ENCODE data around the gene SIDT1. TPM values are rescaled to one million over a fixed set of nuclear protein-coding genes. Genes with fewer than 3 reads are reported as not detected.

Gene SIDT1
- total RNA-seq = 10 to 100 TPM; 19.0 to 19.7 TPM

GRCh38 chr3:113531826-113532697, at the start of gene SIDT1:
Gene SIDT1, plus strand, starts transcription at chr3:113532555. Its CDS starts 467 bp downstream, at chr3:113533022.
- POLR2A ChIA-PET = interaction anchor here (0.6 to 1.0 kb wide), 3 partner anchors 16 to 46 kb away, joined by 3 to 5 read pairs (median 4); partner anchors contain the start of gene SPICE1
- intact Hi-C loops (cut with DNase I, micrococcal nuclease) = loop anchor here (1.0 to 5.0 kb wide), 9 partner anchors 17 to 1615 kb away; partner anchors contain the start of genes NAA50 (in 2 of the 2), SPICE1 (in 2 of the 2), ATP6V1A (in 1 of the 2) and USF3 (in 1 of the 2)
- CTCF ChIA-PET = interaction anchor here (1.0 to 3.2 kb wide), 3 partner anchors 16 to 45 kb away, joined by 3 to 12 read pairs (median 5); no protein-coding TSS in a partner anchor

GRCh38 chr3:113485161-113485609, 47.2 kb upstream of the SIDT1 start:
- ChIA-PET POLR2A (no interaction called here), CTCF (interaction anchor here (1.1 to 2.1 kb wide), 3 partner anchors 8 to 92 kb away, joined by 4 to 10 read pairs (median 7); no protein-coding TSS in a partner anchor)
- no peak overlapping the region for H3K27ac Mint-ChIP-seq
- no peaks in the 10 kb centered on the region for H3K27me3 Mint-ChIP-seq
- DNase-seq = peak; percentile 24
- intact Hi-C loops (cut with DNase I, micrococcal nuclease) = no loop called here
- no peaks in the 10 kb centered on the region for H3K9me3 Mint-ChIP-seq (ENCODE audit: low read depth)
- peaks cover 17% of the 10 kb centered on the region for H3K36me3 Mint-ChIP-seq (ENCODE audit: low read depth)
- peaks cover 10% of the 10 kb centered on the region for H3K4me1 Mint-ChIP-seq
- H3K4me3 Mint-ChIP-seq = no peak overlapping the region
- peak; percentile 30 for ATAC-seq

More at GRCh38 chr3:113531826-113532697, at the start of gene SIDT1:
- Mint-ChIP-seq H3K36me3 (ENCODE audit: low read depth) (peaks cover 13% of the 10 kb centered on the region), H3K27ac (peak within 1 kb of the TSS; percentile 96), H3K9me3 (ENCODE audit: low read depth) (no peaks in the 10 kb centered on the region), H3K27me3 (no peaks in the 10 kb centered on the region), H3K4me3 (peak within 1 kb of the TSS; percentile 89), H3K4me1 (peaks cover 49% of the 10 kb centered on the region)
- peak; percentile 85 for DNase-seq
- ATAC-seq = peak; percentile 78

- Mint-ChIP-seq H3K36me3 (ENCODE audit: low read depth) (peaks cover 22% of the 10 kb centered on the region), H3K27me3 (no peaks in the 10 kb centered on the region), H3K4me1 (no peaks in the 10 kb centered on the region), H3K4me3 (no peak overlapping the region), H3K27ac (no peak overlapping the region), H3K9me3 (ENCODE audit: low read depth) (no peaks in the 10 kb centered on the region)
- DNase-seq (peak; percentile 52), ATAC-seq (peak; percentile 66)
- ChIA-PET CTCF (interaction anchor here (0.9 to 5.0 kb wide), 7 partner anchors 9 to 110 kb away, joined by 3 to 67 read pairs (median 4); no protein-coding TSS in a partner anchor), POLR2A (no interaction called here)
- intact Hi-C loops (cut with DNase I, micrococcal nuclease) = loop anchor here (1.0 to 10.0 kb wide), 6 partner anchors 38 to 440 kb away; partner anchors contain the start of gene SIDT1 (in 1 of the 2)
Observed at GRCh38 chr3:113495035-113495434, 37.3 kb upstream of the SIDT1 start.

GRCh38 chr3:113496924-113497323, 35.4 kb upstream of the SIDT1 start:
- ChIA-PET POLR2A (interaction anchor here (0.5 kb wide), 1 partner anchor 38 kb away, joined by 5 read pairs; no protein-coding TSS in a partner anchor), CTCF (interaction anchor here (0.6 to 5.0 kb wide), 9 partner anchors 9 to 81 kb away, joined by 3 to 67 read pairs (median 4); partner anchors contain the start of gene SPICE1)
- no peak for ATAC-seq
- intact Hi-C loops (cut with DNase I, micrococcal nuclease) = loop anchor here in 1 of 2 experiments (10.0 kb wide), 1 partner anchor 442 kb away; no protein-coding TSS in a partner anchor
- peaks cover 5% of the 10 kb centered on the region for H3K4me1 Mint-ChIP-seq
- DNase-seq = no peak
- no peak overlapping the region for H3K27ac Mint-ChIP-seq
- H3K4me3 Mint-ChIP-seq = no peak overlapping the region
- H3K27me3 Mint-ChIP-seq = no peaks in the 10 kb centered on the region
- H3K9me3 Mint-ChIP-seq (ENCODE audit: low read depth) = no peaks in the 10 kb centered on the region
- H3K36me3 Mint-ChIP-seq (ENCODE audit: low read depth) = peaks cover 17% of the 10 kb centered on the region

GRCh38 chr3:113498221-113499005, 33.9 kb upstream of the SIDT1 start:
- H3K27me3 Mint-ChIP-seq = no peaks in the 10 kb centered on the region
- POLR2A ChIA-PET = no interaction called here
- H3K4me1 Mint-ChIP-seq = peaks cover 5% of the 10 kb centered on the region
- H3K4me3 Mint-ChIP-seq = no peak overlapping the region
- no peak for ATAC-seq
- DNase-seq = no peak
- no peaks in the 10 kb centered on the region for H3K9me3 Mint-ChIP-seq (ENCODE audit: low read depth)
- intact Hi-C loops (cut with DNase I, micrococcal nuclease) = loop anchor here in 1 of 2 experiments (10.0 kb wide), 1 partner anchor 444 kb away; no protein-coding TSS in a partner anchor
- CTCF ChIA-PET = interaction anchor here (0.7 to 5.0 kb wide), 7 partner anchors 9 to 131 kb away, joined by 3 to 67 read pairs (median 3); partner anchors contain the start of gene SPICE1
- peaks cover 15% of the 10 kb centered on the region for H3K36me3 Mint-ChIP-seq (ENCODE audit: low read depth)
- no peak overlapping the region for H3K27ac Mint-ChIP-seq

GRCh38 chr3:113499081-113499480, 33.3 kb upstream of the SIDT1 start:
- Mint-ChIP-seq H3K4me3 (no peak overlapping the region), H3K27me3 (no peaks in the 10 kb centered on the region), H3K4me1 (peaks cover 5% of the 10 kb centered on the region), H3K36me3 (ENCODE audit: low read depth) (peaks cover 15% of the 10 kb centered on the region), H3K27ac (no peak overlapping the region), H3K9me3 (ENCODE audit: low read depth) (no peaks in the 10 kb centered on the region)
- CTCF ChIA-PET = interaction anchor here (0.7 to 5.0 kb wide), 8 partner anchors 8 to 130 kb away, joined by 3 to 67 read pairs (median 3); partner anchors contain the start of gene SPICE1
- intact Hi-C loops (cut with DNase I, micrococcal nuclease) = loop anchor here in 1 of 2 experiments (10.0 kb wide), 1 partner anchor 444 kb away; no protein-coding TSS in a partner anchor
- POLR2A ChIA-PET = no interaction called here
- ATAC-seq (no peak), DNase-seq (no peak)

- DNase-seq (no peak), ATAC-seq (no peak)
- CTCF ChIA-PET = no interaction called here
- Mint-ChIP-seq H3K9me3 (ENCODE audit: low read depth) (no peaks in the 10 kb centered on the region), H3K4me1 (peaks cover 5% of the 10 kb centered on the region), H3K36me3 (ENCODE audit: low read depth) (peaks cover 23% of the 10 kb centered on the region), H3K4me3 (no peak overlapping the region), H3K27me3 (no peaks in the 10 kb centered on the region), H3K27ac (no peak overlapping the region)
- POLR2A ChIA-PET = no interaction called here
- intact Hi-C loops (cut with DNase I, micrococcal nuclease) = no loop called here
Observed at GRCh38 chr3:113501597-113501996, 30.8 kb upstream of the SIDT1 start.

- Mint-ChIP-seq H3K9me3 (ENCODE audit: low read depth) (no peaks in the 10 kb centered on the region), H3K27me3 (no peaks in the 10 kb centered on the region), H3K4me3 (no peak overlapping the region), H3K27ac (no peak overlapping the region), H3K4me1 (peaks cover 7% of the 10 kb centered on the region), H3K36me3 (ENCODE audit: low read depth) (peaks cover 16% of the 10 kb centered on the region)
- intact Hi-C loops (cut with DNase I, micrococcal nuclease) = no loop called here
- POLR2A ChIA-PET = no interaction called here
- ATAC-seq (no peak), DNase-seq (no peak)
- CTCF ChIA-PET = interaction anchor here (1.3 kb wide), 1 partner anchor 9 kb away, joined by 5 read pairs; no protein-coding TSS in a partner anchor
Observed at GRCh38 chr3:113505867-113506266, 26.5 kb upstream of the SIDT1 start.

- intact Hi-C loops (cut with DNase I, micrococcal nuclease) = no loop called here
- Mint-ChIP-seq H3K9me3 (ENCODE audit: low read depth) (no peaks in the 10 kb centered on the region), H3K27me3 (no peaks in the 10 kb centered on the region), H3K4me3 (no peak overlapping the region), H3K27ac (no peak overlapping the region), H3K36me3 (ENCODE audit: low read depth) (peaks cover 12% of the 10 kb centered on the region), H3K4me1 (peaks cover 3% of the 10 kb centered on the region)
- ATAC-seq (no peak), DNase-seq (no peak)
- POLR2A ChIA-PET = no interaction called here
- CTCF ChIA-PET = interaction anchor here (0.7 to 2.0 kb wide), 3 partner anchors 8 to 14 kb away, joined by 3 to 4 read pairs (median 3); no protein-coding TSS in a partner anchor
Observed at GRCh38 chr3:113507501-113508067, 24.8 kb upstream of the SIDT1 start.

GRCh38 chr3:113508966-113509365, 23.4 kb upstream of the SIDT1 start:
- ChIA-PET POLR2A (no interaction called here), CTCF (no interaction called here)

More at GRCh38 chr3:113508966-113509365, 23.4 kb upstream of the SIDT1 start:
- ATAC-seq (no peak), DNase-seq (no peak)
- H3K27ac Mint-ChIP-seq = no peak overlapping the region
- H3K4me3 Mint-ChIP-seq = no peak overlapping the region
- H3K9me3 Mint-ChIP-seq (ENCODE audit: low read depth) = no peaks in the 10 kb centered on the region
- H3K27me3 Mint-ChIP-seq = no peaks in the 10 kb centered on the region
- H3K4me1 Mint-ChIP-seq = peaks cover 4% of the 10 kb centered on the region
- intact Hi-C loops (cut with DNase I, micrococcal nuclease) = no loop called here
- peaks cover 13% of the 10 kb centered on the region for H3K36me3 Mint-ChIP-seq (ENCODE audit: low read depth)
